WERI-Rb-1 (cell line): Measurements from ENCODE around the gene C19orf25.

Experiments
- DNase-seq: peaks from one replicate; pipeline ENCODE4 v3.0.0-alpha.2; 2020
- H3K27ac ChIP-seq: fragments of 250-450 bp; sonication (Bioruptor Pico); 2 replicates; pipeline ENCODE4 v1.5.1; 2020; ENCODE audit warnings: mild to moderate bottlenecking, moderate library complexity
- H3K27me3 ChIP-seq: fragments of 250-450 bp; sonication (Bioruptor Pico); 2 replicates; pipeline ENCODE4 v1.5.1; 2021; ENCODE audit warnings: mild to moderate bottlenecking, low read depth, moderate library complexity; ENCODE audit not compliant: insufficient read depth, severe bottlenecking
- H3K36me3 ChIP-seq: fragments of 250-450 bp; sonication (Bioruptor Pico); 2 replicates; pipeline ENCODE4 v1.5.1; 2020; ENCODE audit warnings: mild to moderate bottlenecking, moderate library complexity
- H3K4me3 ChIP-seq: 2 replicates; pipeline ENCODE4 v1.5.1; 2011; ENCODE audit warnings: low read depth, mild to moderate bottlenecking, control low read depth, low read length
- H3K9me3 ChIP-seq: fragments of 250-450 bp; sonication (Bioruptor Pico); 2 replicates; pipeline ENCODE4 v1.5.1; 2021; ENCODE audit warnings: mild to moderate bottlenecking, moderate library complexity; ENCODE audit not compliant: severe bottlenecking
- TF ChIP-seq, protein P1 (sequence below): IDR thresholded peaks from 2 replicates; pipeline ENCODE4 v1.5.1; 2011; ENCODE audit warnings: low read depth, mild to moderate bottlenecking, control low read depth, inconsistent platforms, low read length

The C19orf25 gene

DNA sequence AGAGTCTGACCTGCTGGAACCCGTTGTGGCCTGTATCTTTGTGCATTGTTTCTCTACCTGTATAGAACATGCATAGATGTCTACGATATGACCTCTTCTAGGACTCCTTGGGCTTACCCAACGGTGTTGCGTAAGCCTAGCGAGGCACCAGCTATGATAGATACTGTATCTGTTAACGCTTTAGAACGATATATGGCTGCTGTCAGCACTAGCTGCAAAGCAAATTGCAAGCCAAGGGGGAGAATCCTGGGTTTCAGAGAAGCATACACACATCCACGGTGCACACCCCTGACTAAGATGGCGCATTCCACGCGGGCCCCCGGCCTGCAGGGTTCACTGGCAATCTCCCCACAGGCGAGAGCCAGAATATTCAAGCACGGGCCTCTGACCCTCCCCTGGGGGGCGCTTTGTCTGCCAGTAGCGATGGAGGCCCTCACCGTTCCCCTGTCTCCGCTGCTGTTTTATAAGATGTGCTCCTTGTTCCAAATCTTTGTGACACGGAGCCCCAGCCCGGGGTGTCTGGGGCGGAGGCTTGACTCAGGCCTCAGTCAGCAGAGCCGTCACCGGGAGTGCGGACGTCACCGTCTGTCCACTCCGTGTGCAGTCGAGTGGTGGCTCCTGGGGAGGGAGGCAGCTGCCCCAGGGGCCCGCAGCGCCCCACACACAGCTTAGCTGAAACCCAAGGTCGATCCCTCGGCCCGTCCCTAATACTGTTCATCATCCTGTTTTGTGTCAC, 53.7 kb downstream of the C19orf25 start:
- H3K27me3 ChIP-seq, result no peaks in the 10 kb centered on the region
- TF ChIP-seq, protein P1, sequence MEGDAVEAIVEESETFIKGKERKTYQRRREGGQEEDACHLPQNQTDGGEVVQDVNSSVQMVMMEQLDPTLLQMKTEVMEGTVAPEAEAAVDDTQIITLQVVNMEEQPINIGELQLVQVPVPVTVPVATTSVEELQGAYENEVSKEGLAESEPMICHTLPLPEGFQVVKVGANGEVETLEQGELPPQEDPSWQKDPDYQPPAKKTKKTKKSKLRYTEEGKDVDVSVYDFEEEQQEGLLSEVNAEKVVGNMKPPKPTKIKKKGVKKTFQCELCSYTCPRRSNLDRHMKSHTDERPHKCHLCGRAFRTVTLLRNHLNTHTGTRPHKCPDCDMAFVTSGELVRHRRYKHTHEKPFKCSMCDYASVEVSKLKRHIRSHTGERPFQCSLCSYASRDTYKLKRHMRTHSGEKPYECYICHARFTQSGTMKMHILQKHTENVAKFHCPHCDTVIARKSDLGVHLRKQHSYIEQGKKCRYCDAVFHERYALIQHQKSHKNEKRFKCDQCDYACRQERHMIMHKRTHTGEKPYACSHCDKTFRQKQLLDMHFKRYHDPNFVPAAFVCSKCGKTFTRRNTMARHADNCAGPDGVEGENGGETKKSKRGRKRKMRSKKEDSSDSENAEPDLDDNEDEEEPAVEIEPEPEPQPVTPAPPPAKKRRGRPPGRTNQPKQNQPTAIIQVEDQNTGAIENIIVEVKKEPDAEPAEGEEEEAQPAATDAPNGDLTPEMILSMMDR, result no peak
- H3K36me3 ChIP-seq, result peaks cover 86% of the 10 kb centered on the region
- DNase-seq, result no peak
- no peak overlapping the region for H3K4me3 ChIP-seq
- H3K9me3 ChIP-seq, result no peaks in the 10 kb centered on the region
- no peak overlapping the region for H3K27ac ChIP-seq

DNA sequence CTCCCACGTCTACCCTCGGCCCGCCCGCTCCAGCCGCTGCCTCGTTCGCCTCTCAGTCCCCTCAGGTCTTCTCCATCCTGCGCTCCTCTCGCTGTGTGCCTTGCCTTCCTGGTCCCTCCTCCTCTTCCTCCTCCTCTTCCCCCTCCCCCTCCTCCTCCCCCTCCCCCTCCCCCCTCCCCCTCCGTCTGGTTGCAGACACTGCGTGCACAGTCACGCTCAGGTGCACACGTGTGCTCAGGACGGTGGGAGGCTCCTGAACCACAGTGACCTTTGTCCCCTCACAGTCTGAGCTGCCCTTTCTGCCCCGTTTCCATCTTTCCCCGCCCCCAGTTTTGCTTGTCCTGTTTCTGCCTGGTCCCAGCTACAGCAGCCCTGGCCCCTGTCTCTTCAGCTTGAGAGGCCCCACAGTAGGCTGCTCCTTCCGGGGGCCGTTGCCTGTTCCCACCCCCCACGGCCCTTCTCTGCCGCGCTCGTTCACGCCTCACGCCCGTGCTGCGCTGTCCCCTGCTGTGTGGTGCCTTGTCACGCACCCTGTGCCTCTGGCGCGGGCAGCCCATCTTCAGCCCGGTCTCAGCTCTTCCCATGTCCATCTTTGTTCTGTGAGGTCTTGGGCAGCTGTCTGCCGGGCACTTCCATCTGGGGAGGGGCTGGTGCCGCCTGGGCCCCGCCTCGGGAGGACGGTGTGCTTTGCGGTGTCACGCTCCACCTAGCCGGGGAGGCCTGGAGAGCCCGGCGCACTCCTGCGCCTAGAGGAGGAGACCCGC, 54.6 kb downstream of the C19orf25 start:
- no peak overlapping the region for H3K27ac ChIP-seq
- TF ChIP-seq, protein P1, result no peak

DNA sequence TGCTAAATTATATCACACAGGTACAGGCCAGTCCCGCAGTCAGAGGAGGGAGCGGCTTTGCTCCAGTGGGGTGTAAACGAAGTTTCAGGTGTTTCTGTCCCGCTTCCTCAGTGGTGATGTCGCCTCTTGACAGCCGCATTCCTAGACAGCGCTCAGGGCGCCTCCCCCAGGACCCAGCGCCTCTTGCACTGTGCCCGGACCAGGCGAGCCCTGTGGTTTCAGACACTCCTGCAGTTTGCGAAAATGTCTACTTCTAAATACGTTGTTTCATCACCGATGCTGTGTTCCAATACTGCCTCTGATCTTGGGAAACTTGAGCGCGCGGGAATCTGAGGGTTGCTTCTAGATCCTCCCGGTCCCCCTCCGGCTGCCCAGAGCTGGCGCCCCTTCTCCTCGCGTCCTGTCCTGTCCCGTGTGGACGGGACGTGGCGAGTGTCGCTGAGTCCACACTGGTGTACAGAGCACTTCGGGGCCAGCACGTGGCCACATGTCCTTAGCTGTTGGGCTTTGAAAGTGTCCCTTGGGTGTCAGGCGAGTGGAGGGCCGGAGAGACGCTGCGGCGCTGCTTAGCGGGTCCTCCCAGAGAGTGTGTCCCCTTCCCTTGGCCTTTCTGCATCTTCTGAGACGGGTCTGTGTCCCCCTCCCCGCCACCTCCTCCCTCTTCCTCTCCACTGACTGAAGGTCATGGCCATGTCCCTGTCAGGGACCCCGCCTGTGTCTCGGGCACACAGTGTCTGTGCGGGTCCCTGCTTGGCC, 55.4 kb downstream of the C19orf25 start:
- Histone ChIP-seq H3K9me3 (no peaks in the 10 kb centered on the region), H3K27ac (no peak overlapping the region), H3K27me3 (no peaks in the 10 kb centered on the region), H3K36me3 (peaks cover 79% of the 10 kb centered on the region), H3K4me3 (no peak overlapping the region)
- no peak for DNase-seq
- TF ChIP-seq, protein P1, result no peak

More for the DNA sequence above, 54.6 kb downstream of the C19orf25 start:
- Histone ChIP-seq H3K4me3 (no peak overlapping the region), H3K27me3 (no peaks in the 10 kb centered on the region), H3K36me3 (peaks cover 80% of the 10 kb centered on the region), H3K9me3 (no peaks in the 10 kb centered on the region)
- DNase-seq, result no peak
